ENCODE results near the gene SLC24A3.

The SLC24A3 gene

DNA sequence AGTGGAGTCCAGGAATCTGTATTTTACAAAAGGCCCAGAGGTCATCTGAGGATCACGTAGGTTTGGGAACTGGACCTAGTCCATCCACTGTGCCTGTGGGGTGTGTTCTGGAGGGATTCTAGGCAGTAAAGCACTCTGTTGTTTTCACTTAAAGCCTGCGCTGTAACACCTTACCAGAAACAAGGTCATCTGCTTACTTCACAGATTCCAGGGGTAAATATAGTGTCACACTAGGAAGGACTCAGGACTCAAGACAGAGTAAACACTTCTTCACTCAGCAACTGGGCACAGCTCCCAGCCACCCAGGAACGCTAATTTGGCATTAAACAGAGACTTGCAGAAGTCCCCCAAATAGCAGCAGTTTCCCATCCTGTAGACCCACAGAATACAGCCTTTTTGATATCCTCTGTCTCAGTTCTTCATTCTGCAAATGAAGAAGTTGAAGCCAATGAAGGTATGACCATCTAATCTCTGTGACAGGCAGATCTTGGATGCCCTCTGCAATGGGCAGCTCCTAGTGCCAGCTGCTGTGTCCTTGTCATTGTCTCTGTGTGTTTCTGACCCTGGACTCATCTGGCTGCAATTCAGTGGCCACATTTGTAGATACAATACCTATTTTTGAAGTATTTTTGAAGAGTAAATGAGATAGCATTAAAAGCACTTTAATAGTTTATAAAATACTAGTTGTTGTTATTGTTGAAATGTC lies 129.1 kb downstream of the SLC24A3 start:
- no peak for DNase-seq (ENCODE audit: low spot score)

GRCh38 chr20:19344341-19344740 lies 131.9 kb downstream of the SLC24A3 start:
- no peak for DNase-seq (ENCODE audit: low spot score)

DNA sequence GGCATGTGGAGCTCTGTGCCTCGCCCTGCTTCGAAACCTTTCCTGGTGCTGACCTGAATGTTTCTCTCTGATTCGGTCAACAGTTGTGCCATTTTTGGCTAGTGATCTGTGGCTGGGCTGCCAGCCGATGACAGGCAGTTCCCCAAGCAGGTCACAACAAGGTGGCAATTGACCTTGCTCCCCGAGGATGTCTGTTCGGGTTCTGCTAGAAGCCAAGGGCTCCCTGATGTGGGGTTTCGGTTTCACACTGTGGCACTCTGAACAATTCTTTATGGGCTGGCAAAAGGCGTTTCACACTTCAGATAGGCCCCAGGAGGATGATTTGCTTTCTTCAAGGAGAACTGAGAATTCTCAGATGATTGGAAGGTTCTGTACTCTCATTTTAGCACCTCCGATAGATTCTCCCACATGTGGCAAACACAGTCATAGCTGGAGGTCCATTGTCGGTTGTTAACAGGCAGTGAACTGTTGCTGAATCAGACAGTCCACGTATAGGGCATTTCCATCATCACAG lies 135.6 kb downstream of the SLC24A3 start:
- no peak for DNase-seq (ENCODE audit: low spot score)

- DNase-seq (ENCODE audit: low spot score): no peak
Measured at GRCh38 chr20:19348582-19348981, 136.1 kb downstream of the SLC24A3 start.

GRCh38 chr20:19349879-19350278 lies 137.4 kb downstream of the SLC24A3 start:
- no peak for DNase-seq (ENCODE audit: low spot score)

DNA sequence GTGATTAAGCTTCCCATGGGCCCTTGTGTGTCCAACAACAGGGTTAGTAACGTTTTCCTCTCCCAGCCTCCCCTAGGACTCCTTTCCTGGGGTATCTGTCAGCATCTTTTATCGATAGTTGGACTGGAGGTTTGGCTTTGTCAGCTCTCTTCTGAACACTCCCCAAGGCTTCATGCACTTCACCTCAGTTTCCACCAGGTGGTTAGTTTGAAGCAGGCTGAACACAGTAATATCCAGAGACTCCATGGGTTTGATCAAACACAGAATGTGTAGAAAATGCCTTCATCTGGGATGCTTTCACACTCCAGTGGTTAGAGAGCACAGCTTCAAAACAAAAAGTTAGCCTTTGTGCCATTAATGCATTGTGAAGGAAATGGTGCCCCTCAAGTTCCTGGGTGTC lies 139.1 kb downstream of the SLC24A3 start:
- no peak for DNase-seq (ENCODE audit: low spot score)

GRCh38 chr20:19354950-19355349 lies 142.5 kb downstream of the SLC24A3 start:
- DNase-seq (ENCODE audit: low spot score): no peak

- no peak for DNase-seq (ENCODE audit: low spot score)
Measured at GRCh38 chr20:19361790-19362189, 149.3 kb downstream of the SLC24A3 start.

DNA sequence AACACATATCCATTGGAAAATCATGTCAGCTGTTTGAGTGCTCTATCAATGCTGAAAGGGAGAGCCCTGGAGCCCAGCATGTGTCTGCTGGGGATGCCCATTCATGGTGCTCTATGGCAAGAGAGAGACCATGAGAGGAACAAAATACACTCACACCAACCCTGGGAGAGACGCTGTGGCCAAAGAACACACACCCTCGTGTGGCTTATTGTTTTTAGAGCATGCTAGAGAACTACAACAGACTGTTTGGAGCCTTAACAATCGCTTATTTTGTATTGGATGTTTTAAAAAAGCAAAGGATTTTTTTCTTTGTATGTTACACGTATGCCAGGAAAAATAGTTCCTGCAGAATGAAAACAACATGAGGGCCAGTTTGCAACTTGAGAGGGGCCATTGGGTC lies 151.0 kb downstream of the SLC24A3 start:
- no peak for DNase-seq (ENCODE audit: low spot score)

GRCh38 chr20:19367591-19367990 lies 155.1 kb downstream of the SLC24A3 start:
- no peak for DNase-seq (ENCODE audit: low spot score)

GRCh38 chr20:19368351-19368750 lies 155.9 kb downstream of the SLC24A3 start:
- DNase-seq (ENCODE audit: low spot score): no peak

DNA sequence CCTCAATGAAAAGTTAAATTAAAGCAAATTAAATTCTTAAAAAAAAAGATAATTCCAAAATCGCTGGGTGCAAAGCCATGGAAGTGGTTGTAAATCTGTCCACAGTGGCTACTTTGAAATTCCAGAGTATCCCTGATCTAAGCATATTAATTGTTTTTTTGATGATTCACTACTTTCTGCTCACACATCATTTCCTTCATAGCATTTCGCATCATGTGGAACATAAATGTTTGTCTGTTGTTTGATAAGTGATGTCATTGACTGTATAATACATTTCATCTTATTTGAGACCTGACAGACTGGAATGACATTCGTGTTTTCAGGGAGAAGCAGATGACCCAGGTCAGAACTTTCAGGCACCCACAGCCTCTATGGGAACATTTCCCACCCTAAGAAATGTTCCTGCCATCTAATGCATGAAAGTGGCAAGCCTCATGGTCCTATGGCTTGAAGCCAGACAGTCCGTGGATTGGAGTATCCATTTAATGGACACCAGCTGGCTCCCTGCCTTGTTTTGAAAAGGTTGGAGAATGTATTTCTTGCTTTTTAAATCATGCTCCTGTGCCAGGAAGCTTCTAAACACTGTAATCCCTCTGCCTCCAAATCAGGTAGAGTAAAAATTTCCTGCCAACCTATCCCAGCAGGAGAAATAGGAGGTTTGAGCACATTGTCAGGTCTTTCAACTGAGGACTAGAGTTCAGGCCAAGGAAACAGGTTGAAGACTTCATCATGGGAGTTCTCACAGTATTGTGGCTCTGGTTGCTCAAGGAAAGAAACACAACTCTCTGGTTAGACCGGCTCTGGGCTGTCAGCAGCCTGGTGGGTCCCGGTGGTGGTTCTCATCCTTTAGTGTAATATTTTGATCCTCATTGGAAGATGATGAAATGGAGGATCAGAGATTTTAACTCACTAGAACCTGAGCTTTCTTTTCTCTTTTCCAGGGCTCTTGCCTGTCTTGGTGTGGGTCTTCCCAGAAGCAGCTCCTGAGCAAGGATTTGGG lies 157.9 kb downstream of the SLC24A3 start:
- DNase-seq (ENCODE audit: low spot score): no peak

DNA sequence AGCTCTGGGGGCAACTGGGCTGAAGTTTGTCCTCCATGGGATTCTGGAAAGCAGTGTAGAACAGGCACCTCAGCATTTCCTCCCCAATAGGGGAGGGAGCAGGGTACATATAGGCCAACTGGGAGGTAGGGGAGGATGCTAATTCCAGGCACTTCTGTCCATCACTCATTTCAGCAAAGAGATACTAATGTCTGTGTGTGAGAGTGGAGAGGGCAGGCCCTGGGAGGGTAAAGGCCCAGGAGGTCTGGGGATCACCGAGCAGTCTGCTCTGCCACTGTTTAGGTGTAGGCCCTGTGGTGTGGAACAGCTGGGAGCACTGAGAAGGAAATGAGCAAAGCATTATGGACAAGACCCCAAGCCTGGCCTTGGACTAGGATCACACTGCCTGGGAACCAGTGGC lies 158.7 kb downstream of the SLC24A3 start:
- no peak for DNase-seq (ENCODE audit: low spot score)

DNA sequence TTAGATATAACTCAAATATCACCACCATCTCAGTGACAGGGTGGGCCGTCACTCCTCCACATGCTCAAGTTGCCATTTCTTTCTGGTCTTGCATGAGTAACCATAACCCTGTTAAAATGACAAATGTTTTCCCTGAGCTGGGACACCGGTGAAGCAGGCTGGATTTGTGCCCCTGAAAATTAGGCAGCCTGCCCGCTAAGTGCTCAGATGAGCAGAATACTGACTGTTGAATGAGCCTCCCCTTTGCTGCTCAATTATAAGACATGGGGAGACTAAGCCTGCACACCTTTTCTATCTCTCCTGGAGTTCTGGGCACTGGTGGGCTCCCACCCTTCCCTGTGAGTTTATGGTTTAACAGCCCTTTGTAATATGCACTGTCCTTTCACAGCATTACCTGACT lies 161.8 kb downstream of the SLC24A3 start:
- no peak for DNase-seq (ENCODE audit: low spot score)

- no peak for DNase-seq (ENCODE audit: low spot score)
Measured at GRCh38 chr20:19375395-19375794, 163.0 kb downstream of the SLC24A3 start.

DNA sequence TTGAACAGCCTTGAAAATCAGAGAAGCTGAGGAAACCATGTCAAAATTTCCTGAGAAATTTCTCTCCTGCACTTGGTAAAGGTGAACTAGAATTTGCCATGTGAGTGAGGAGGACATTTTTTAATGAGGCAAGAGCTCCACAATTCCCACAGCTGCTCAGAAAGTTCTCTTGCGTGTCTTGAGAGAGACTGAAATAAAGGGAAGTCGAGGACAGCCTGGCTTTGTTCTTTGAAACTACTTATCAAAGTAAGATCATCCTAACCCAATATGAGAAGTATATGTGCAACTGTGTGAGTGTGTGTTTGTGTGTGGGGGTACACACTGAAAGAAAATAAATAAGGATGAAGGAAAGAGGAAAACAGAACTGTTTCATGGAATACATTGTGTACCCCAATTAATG lies 163.4 kb downstream of the SLC24A3 start:
- DNase-seq (ENCODE audit: low spot score): no peak

- DNase-seq (ENCODE audit: low spot score): no peak
Measured at GRCh38 chr20:19376451-19377229, 164.2 kb downstream of the SLC24A3 start.

- DNase-seq (ENCODE audit: low spot score): no peak
Measured at GRCh38 chr20:19378058-19378457, 165.6 kb downstream of the SLC24A3 start.

- no peak for DNase-seq (ENCODE audit: low spot score)
Measured at GRCh38 chr20:19380211-19380610, 167.8 kb downstream of the SLC24A3 start.

- no peak for DNase-seq (ENCODE audit: low spot score)
Measured at GRCh38 chr20:19381947-19382346, 169.5 kb downstream of the SLC24A3 start.

DNA sequence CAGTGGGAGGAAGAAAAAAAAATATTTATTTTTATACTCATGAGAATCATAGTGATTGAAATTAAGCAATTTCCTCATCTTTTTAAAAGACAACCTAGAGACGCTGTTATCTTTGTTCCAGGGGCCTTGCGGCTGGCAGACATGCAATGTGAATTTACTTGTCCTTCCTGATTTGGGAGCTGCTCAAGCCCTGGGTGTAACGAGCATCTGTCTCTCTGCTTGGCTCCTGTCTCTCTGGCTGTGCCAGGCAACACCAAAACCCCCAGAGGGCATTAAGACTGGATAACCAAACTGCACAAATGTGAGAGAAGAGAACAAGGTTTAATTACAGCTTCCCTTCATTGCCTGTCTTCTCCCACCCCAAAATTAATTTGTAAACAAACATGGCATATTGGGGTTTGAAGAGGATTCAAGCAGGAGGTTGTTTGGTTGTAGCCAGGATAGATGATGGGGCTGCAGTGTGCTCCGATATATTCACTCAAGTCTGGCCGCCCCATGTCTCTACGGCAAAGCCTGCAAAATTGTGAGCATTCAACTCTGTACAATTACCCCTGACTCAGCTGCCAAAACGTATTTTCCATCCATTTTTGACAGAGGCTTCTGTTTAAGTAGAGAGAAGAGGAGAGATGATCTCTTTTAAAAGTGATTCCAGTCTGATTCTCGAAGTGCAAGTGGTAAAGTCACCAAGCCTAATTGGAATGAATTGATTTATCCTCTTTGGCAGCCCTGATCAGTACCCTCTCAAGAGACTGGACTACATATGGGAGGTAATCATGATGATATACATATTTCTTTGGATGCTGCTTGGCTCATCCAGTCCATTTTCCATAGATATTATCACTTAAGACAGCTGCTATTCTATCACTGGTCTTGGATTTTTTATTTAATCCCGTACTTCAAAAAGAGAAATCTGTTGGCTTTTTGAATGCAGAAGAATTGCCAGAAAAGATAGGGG lies 170.2 kb downstream of the SLC24A3 start:
- no peak for DNase-seq (ENCODE audit: low spot score)

Measured in AG20443 (cell line).